Activated B cell treated with CpG ODN at 0.5 μM for 24 hours (primary cell): ENCODE data around the gene B3GALT6. TPM values are rescaled to one million over a fixed set of nuclear protein-coding genes. Genes with fewer than 3 reads are reported as not detected.
"Not testable (repeated sequence)": the region's sequence is repeated elsewhere in the genome, so short reads cannot be mapped to it uniquely, and the experiment has no call there.

Experiments
- ATAC-seq: fragments of 200-7000 bp; cut with Tn5 transposase; one replicate; pipeline ENCODE4 v1.10.0; 2021; ENCODE audit warnings: low read depth, mild to moderate bottlenecking, moderate library complexity
- CTCF ChIA-PET: fragments of 350-600 bp; sonication (Branson Sonifier 250); formaldehyde crosslinking; loops from one replicate; lab custom pipeline; 2021; ENCODE audit warnings: antibody characterized with exemption; lab: Charles Lee
- POLR2A ChIA-PET: fragments of 350-600 bp; sonication (Branson Sonifier 250); formaldehyde crosslinking; loops from one replicate; lab custom pipeline; 2021; ENCODE audit warnings: antibody characterized with exemption; lab: Charles Lee
- DNase-seq: peaks from one replicate; pipeline ENCODE4 v3.0.0; 2022
- H3K27ac Mint-ChIP-seq: one replicate; pipeline ENCODE4 v1.8.0; 2020; ENCODE audit warnings: mixed read lengths
- H3K27me3 Mint-ChIP-seq: one replicate; pipeline ENCODE4 v1.8.0; 2021; ENCODE audit warnings: mixed read lengths
- H3K36me3 Mint-ChIP-seq: one replicate; pipeline ENCODE4 v1.8.0; 2021; ENCODE audit warnings: low read depth, mixed read lengths
- H3K4me1 Mint-ChIP-seq: one replicate; pipeline ENCODE4 v1.8.0; 2021; ENCODE audit warnings: mixed read lengths
- H3K4me3 Mint-ChIP-seq: one replicate; pipeline ENCODE4 v1.8.0; 2020; ENCODE audit warnings: mild to moderate bottlenecking, mixed read lengths
- H3K9me3 Mint-ChIP-seq: one replicate; pipeline ENCODE4 v1.8.0; 2020; ENCODE audit warnings: mixed read lengths
- intact Hi-C: fragments of 100-400 bp; cut with micrococcal nuclease; formaldehyde crosslinking; loops from one replicate; pipeline ENCODE4 v1.15.1; 2024
- total RNA-seq: library from RNA; stranded (reverse); gene quantifications from 2 replicates; pipeline ENCODE4 v1.2.3, GENCODE V29; 2022
- TF ChIP-seq, protein P1 (sequence below): fragments of 200-600 bp; IDR thresholded peaks from one replicate; pipeline ENCODE4 v1.8.0; 2022; ENCODE audit warnings: antibody characterized with exemption, mild to moderate bottlenecking

The B3GALT6 gene
- total RNA-seq, 1 donor from 2014 or later = 22.1 TPM

DNA sequence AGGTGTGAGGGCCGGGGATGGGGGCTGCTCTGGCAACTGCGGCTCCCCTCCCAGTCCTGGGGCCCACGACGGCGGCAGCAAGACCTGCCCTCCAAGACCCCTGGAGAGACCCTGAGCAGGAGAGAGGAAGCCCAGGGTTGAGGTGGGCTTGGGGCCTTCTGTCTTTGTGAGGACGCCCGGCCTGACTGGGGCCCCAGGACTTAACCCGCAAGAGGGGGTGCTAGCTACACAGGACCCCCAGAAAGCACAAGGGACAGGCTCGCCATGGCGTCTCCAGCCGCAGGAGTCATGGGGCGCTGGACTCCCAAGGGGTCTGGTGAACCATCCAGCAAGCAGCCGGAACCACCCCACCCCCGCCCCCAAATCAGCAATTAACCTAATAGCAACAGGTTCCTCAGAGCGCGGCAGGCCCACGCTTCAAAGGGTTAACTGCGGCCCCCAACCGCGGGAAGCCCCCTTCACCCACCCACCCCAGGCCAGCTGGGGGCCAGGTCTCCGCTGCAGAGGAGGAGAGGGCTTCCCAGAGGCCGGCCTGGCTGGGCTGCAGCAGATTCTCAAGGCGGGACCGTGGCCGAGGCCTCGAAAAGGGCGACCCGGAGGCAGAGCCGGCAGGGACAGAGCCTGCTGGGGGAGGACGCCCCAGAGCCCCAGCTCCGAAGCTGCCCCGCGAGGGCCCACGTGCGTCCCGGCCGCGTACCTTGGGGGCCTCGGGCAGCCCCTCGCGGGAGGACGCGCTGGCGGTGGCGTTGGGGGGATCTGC, 14.0 kb downstream of the B3GALT6 start:
- DNase-seq (no peak), ATAC-seq (no peak)
- TF ChIP-seq, protein P1, sequence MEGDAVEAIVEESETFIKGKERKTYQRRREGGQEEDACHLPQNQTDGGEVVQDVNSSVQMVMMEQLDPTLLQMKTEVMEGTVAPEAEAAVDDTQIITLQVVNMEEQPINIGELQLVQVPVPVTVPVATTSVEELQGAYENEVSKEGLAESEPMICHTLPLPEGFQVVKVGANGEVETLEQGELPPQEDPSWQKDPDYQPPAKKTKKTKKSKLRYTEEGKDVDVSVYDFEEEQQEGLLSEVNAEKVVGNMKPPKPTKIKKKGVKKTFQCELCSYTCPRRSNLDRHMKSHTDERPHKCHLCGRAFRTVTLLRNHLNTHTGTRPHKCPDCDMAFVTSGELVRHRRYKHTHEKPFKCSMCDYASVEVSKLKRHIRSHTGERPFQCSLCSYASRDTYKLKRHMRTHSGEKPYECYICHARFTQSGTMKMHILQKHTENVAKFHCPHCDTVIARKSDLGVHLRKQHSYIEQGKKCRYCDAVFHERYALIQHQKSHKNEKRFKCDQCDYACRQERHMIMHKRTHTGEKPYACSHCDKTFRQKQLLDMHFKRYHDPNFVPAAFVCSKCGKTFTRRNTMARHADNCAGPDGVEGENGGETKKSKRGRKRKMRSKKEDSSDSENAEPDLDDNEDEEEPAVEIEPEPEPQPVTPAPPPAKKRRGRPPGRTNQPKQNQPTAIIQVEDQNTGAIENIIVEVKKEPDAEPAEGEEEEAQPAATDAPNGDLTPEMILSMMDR = no peak
- no peaks in the 10 kb centered on the region for H3K36me3 Mint-ChIP-seq
- H3K27me3 Mint-ChIP-seq = no peaks in the 10 kb centered on the region
- ChIA-PET CTCF (interaction anchor here (1.1 kb wide), 1 partner anchor 123 kb away, joined by 3 read pairs; no protein-coding TSS in a partner anchor), POLR2A (no interaction called here)
- no peaks in the 10 kb centered on the region for H3K9me3 Mint-ChIP-seq
- H3K4me1 Mint-ChIP-seq = peaks cover 15% of the 10 kb centered on the region
- no peak overlapping the region for H3K27ac Mint-ChIP-seq
- H3K4me3 Mint-ChIP-seq = no peak overlapping the region
- intact Hi-C loops = no loop called here

- intact Hi-C loops = no loop called here
- Mint-ChIP-seq H3K4me1 (peaks cover 19% of the 10 kb centered on the region), H3K36me3 (no peaks in the 10 kb centered on the region), H3K27ac (no peak within 1 kb of the TSS), H3K27me3 (no peaks in the 10 kb centered on the region), H3K9me3 (no peaks in the 10 kb centered on the region), H3K4me3 (no peak within 1 kb of the TSS)
- POLR2A ChIA-PET = interaction anchor here (0.6 kb wide), 1 partner anchor 121 kb away, joined by 3 read pairs; no protein-coding TSS in a partner anchor
- ATAC-seq = no peak
- CTCF ChIA-PET = interaction anchor here (1.1 kb wide), 1 partner anchor 124 kb away, joined by 3 read pairs; no protein-coding TSS in a partner anchor
- TF ChIP-seq, protein P1 = no peak
- DNase-seq = no peak
Observed at GRCh38 chr1:1246577-1247340, 14.7 kb downstream of the B3GALT6 start, which contains the start of gene C1QTNF12. Gene C1QTNF12 (minus strand): TSS chr1:1246722. CDS start chr1:1246690, 32 bp downstream.

GRCh38 chr1:1247341-1247913, 15.4 kb downstream of the B3GALT6 start:
- ATAC-seq (no peak), DNase-seq (no peak)
- H3K27me3 Mint-ChIP-seq = no peaks in the 10 kb centered on the region
- CTCF ChIA-PET = interaction anchor here (1.0 kb wide), 1 partner anchor 125 kb away, joined by 3 read pairs; no protein-coding TSS in a partner anchor
- H3K4me3 Mint-ChIP-seq = no peak overlapping the region
- peaks cover 19% of the 10 kb centered on the region for H3K4me1 Mint-ChIP-seq
- no peaks in the 10 kb centered on the region for H3K9me3 Mint-ChIP-seq
- TF ChIP-seq, protein P1 = no peak
- POLR2A ChIA-PET = interaction anchor here (0.6 kb wide), 1 partner anchor 122 kb away, joined by 3 read pairs; no protein-coding TSS in a partner anchor
- peaks cover 2% of the 10 kb centered on the region for H3K36me3 Mint-ChIP-seq
- intact Hi-C loops = no loop called here
- no peak overlapping the region for H3K27ac Mint-ChIP-seq

DNA sequence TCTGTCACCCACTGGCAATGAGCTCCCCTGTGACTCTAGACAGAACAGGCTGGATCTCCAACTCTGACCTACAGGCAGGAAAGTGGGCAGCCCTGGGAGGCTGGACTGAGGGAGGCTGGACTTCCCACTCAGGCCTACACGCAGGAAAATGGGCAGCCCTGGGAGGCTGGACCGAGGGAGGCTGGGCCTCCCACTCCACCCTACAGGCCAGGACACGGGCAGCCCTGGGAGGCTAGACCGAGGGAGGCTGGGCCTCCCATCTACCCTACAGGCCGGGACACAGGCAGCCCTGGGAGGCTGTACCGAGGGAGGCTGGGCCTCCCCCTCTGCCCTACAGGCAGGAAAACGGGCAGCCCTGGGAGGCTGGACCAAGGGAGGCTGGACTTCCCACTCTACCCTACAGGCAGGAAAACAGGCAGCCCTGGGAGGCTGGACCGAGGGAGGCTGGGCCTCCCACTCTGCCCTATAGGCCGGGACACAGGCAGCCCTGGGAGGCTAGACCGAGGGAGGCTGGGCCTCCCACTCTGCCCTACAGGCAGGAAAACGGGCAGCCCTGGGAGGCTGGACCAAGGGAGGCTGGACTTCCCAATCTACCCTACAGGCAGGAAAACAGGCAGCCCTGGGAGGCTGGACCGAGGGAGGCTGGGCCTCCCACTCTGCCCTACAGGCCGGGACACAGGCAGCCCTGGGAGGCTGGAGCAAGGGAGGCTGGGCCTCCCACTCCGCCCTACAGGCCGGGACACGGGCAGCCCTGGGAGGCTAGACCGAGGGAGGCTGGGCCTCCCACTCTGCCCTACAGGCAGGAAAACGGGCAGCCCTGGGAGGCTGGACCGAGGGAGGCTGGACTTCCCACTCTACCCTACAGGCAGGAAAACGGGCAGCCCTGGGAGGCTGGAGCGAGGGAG, 16.2 kb downstream of the B3GALT6 start:
- H3K27ac Mint-ChIP-seq, H3K4me3 Mint-ChIP-seq, H3K27me3 Mint-ChIP-seq, ATAC-seq, POLR2A ChIA-PET, intact Hi-C loops, DNase-seq, H3K9me3 Mint-ChIP-seq: not testable (repeated sequence)
- CTCF ChIA-PET = interaction anchor here (1.0 kb wide), 1 partner anchor 126 kb away, joined by 3 read pairs; no protein-coding TSS in a partner anchor
- peaks cover 11% of the 10 kb centered on the region for H3K36me3 Mint-ChIP-seq
- peaks cover 19% of the 10 kb centered on the region for H3K4me1 Mint-ChIP-seq
